Measurements from ENCODE around the gene SIVA1.

SIVA1 gene, protein sequence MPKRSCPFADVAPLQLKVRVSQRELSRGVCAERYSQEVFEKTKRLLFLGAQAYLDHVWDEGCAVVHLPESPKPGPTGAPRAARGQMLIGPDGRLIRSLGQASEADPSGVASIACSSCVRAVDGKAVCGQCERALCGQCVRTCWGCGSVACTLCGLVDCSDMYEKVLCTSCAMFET

DNA sequence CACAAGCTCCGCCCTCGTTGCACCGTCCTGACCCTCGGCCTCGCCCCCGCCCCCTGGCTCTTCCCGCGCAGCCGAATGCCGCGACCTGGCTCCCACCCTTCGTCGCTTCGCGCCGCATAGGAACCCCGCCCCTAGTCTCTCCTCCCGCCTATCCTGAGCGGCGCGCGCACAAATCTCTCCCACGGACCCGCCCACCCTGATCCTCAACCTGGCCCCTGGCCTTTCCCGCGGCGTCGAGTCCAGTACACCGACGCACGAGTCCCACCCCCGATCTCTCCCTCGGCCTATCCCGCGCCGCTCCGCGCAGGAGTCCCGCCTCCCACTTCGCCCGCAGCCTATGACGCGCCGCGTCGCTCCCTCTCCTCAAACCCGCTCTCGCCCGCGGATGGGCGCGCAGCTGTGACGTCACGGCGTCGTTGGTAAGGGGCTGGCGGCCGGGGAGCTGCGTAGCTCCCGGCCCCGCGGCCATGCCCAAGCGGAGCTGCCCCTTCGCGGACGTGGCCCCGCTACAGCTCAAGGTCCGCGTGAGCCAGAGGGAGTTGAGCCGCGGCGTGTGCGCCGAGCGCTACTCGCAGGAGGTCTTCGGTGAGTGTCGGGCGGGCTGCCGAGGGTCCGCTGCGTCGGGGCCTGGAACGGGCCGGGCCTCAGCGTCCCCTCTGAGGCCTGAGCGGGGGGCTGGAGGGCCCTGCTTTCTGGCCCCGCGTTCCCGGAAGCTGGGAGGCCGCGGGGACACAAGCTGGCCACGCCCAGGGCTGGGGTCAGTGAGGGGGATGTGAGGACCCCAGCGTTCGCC is at the start of gene SIVA1:
SIVA1 (plus strand) TSS at position 413 of the 793 bp plus-strand sequence; CDS start at position 468, 55 bp downstream.
- peak; percentile 100 for DNase-seq (ENCODE audit: low spot score)
- TF ChIP-seq, protein P1, sequence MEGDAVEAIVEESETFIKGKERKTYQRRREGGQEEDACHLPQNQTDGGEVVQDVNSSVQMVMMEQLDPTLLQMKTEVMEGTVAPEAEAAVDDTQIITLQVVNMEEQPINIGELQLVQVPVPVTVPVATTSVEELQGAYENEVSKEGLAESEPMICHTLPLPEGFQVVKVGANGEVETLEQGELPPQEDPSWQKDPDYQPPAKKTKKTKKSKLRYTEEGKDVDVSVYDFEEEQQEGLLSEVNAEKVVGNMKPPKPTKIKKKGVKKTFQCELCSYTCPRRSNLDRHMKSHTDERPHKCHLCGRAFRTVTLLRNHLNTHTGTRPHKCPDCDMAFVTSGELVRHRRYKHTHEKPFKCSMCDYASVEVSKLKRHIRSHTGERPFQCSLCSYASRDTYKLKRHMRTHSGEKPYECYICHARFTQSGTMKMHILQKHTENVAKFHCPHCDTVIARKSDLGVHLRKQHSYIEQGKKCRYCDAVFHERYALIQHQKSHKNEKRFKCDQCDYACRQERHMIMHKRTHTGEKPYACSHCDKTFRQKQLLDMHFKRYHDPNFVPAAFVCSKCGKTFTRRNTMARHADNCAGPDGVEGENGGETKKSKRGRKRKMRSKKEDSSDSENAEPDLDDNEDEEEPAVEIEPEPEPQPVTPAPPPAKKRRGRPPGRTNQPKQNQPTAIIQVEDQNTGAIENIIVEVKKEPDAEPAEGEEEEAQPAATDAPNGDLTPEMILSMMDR (IDR thresholded peaks at IDR 0.05): no peak

DNA sequence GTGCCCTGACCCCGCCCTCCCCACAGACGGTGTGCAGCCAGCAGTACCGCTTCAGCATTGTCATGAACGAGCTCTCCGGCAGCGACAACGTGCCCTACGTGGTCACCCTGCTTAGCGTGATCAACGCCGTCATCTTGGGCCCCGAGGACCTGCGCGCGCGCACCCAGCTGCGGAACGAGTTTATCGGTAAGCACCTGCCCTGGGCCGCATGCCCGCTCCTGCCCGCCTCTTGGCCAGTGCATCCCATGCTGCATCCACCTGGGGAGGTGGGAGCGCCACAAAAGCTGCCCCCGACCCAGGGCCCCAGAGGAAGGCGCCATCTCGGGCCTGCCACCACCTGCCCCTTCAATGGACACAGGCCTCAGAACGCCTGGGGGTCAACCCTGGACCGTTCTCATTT is 49.7 kb upstream of the SIVA1 start:
- Histone ChIP-seq H3K4me3 (no peak overlapping the region), H3K27ac (no peak overlapping the region)
- TF ChIP-seq, protein P1 (IDR thresholded peaks at IDR 0.05): no peak
- no peak for DNase-seq (ENCODE audit: low spot score)

More for the DNA sequence above, at the start of gene SIVA1:
- Histone ChIP-seq H3K4me3 (peak within 1 kb of the TSS; percentile 99), H3K27ac (peak within 1 kb of the TSS; percentile 60 to 88)

DNA sequence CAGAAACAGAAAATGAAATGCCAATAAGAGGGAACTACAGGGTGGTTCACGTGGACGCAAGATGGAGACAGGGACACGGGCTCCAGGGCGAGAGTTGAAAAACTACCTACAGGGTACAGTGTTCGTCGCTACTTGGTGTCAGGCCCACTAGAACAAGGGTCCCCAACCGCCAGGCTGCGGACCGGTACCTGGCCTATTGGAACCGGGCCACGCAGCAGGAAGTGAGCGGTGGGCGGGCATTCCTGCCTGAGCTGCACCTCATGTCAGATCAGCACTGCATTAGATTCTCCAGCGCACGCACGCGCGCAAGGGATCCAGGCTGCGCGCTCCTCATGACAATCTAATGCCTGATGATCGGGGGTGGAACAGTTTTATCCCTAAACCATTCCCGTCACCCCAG is 48.7 kb upstream of the SIVA1 start:
- no peak overlapping the region for H3K27ac ChIP-seq
- TF ChIP-seq, protein P1 (IDR thresholded peaks at IDR 0.05): no peak
- H3K4me3 ChIP-seq: no peak overlapping the region
- no peak for DNase-seq (ENCODE audit: low spot score)

DNA sequence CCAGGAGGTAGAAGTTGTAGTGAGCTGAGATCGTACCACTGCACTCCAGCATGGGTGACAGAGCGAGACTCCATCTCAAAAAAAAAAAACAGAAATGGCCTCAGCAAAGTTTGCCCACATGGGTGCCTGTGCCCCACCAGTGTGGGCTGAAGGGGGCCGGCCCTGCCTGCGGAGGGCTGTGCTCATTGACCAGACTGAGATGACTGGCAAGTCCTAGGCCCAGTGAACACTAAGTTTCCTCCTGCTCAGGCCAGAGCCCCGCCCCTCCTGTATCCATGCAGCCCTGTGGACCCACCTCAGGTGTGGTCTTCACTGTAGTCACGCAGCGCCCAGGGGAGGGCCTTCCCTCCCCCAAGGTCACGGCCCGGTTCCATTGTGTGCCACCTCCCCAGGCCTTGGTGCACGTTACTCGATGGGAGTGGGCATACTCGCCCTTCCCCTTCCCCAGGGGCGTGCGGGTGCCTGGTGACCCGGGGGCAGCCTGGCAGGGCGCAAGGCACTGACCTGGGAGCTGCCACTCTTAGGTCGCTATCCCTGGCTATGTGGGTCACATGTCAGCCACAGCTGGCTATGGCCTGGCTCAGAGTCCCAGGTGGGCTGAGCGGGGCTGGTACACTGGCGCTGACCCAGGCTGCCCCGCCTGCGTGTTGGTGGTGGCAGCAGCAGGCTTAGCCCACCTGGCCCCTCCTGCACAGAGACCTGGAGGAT is 47.5 kb upstream of the SIVA1 start:
- TF ChIP-seq, protein P1 (IDR thresholded peaks at IDR 0.05): no peak
- Histone ChIP-seq H3K4me3 (no peak overlapping the region), H3K27ac (no peak overlapping the region)
- DNase-seq (ENCODE audit: low spot score): no peak

DNA sequence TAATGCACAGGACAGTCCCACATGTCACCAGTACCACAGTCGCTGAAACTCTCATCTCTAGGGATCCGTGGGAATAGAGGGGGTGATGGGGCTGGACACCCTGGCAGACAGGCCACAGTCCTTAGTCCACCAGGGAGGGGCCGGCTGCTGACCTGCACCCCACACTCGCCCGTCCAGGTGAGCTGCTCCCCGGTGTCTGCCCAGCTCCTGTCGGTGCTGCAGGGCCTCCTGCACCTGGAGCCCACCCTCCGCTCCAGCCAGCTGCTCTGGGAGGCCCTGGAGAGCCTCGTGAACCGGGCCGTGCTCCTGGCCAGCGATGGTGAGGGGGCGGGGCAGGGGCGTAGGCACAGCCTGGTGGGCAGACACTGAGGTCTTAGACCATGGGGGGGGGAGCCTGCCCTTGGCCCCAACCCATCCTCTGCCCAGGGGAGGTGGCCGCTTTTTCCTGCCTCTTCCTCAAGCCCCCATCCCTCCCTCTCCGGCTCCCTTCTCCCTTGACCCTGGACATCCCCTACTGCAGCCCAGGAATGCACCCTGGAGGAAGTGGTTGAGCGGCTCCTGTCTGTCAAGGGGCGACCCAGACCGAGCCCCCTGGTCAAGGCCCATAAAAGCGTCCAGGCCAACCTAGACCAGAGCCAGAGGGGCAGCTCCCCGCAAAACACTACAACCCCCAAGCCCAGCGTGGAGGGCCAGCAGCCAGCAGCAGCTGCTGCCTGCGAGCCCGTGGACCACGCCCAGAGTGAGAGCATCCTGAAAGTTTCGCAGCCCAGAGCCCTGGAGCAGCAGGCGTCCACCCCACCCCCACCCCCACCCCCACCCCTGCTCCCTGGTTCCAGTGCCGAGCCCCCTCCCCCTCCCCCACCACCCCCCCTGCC is 46.0 kb upstream of the SIVA1 start:
- no peak overlapping the region for H3K4me3 ChIP-seq
- TF ChIP-seq, protein P1 (IDR thresholded peaks at IDR 0.05): no peak
- no peak for DNase-seq (ENCODE audit: low spot score)
- H3K27ac ChIP-seq: no peak overlapping the region
